Esophagus muscularis mucosa (tissue), 4 donors: ENCODE measurements around the gene SMIM14.
"Not testable (repeated sequence)": the region's sequence is repeated elsewhere in the genome, so short reads cannot be mapped to it uniquely, and the experiment has no call there.

Experiments
- EP300 ChIP-seq: sonication (generic); formaldehyde crosslinking; IDR thresholded peaks from one replicate; pipeline ENCODE4 v1.6.1; 2017; ENCODE audit warnings: antibody characterized with exemption
- POLR2A ChIP-seq: fragments of 450-650 bp; IDR thresholded peaks from one replicate; pipeline ENCODE4 v1.6.1; 2017; ENCODE audit warnings: antibody characterized with exemption, moderate library complexity, mild to moderate bottlenecking, low read depth
- POLR2AphosphoS5 ChIP-seq, 2 donors: sonication (generic); formaldehyde crosslinking; IDR thresholded peaks; one replicate each; pipeline ENCODE4 v1.6.1; 2017; ENCODE audit warnings: antibody characterized with exemption in 2 of 2
- TF ChIP-seq, protein P1 (sequence below), 3 experiments: fragments of 200-600 bp in 2 of 3; fragments of 450-650 bp in 1 of 3; sonication (generic) in 2 of 3; IDR thresholded peaks; one replicate each; pipeline ENCODE4 v1.5.1; 2017 to 2019; ENCODE audit warnings: antibody characterized with exemption in 3 of 3, mild to moderate bottlenecking in 2 of 3, moderate library complexity in 1 of 3

- TF ChIP-seq EP300; POLR2AphosphoS5 (IDR thresholded peaks at IDR 0.05); POLR2A: not testable (repeated sequence)
- TF ChIP-seq, protein P1, sequence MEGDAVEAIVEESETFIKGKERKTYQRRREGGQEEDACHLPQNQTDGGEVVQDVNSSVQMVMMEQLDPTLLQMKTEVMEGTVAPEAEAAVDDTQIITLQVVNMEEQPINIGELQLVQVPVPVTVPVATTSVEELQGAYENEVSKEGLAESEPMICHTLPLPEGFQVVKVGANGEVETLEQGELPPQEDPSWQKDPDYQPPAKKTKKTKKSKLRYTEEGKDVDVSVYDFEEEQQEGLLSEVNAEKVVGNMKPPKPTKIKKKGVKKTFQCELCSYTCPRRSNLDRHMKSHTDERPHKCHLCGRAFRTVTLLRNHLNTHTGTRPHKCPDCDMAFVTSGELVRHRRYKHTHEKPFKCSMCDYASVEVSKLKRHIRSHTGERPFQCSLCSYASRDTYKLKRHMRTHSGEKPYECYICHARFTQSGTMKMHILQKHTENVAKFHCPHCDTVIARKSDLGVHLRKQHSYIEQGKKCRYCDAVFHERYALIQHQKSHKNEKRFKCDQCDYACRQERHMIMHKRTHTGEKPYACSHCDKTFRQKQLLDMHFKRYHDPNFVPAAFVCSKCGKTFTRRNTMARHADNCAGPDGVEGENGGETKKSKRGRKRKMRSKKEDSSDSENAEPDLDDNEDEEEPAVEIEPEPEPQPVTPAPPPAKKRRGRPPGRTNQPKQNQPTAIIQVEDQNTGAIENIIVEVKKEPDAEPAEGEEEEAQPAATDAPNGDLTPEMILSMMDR (IDR thresholded peaks at IDR 0.05): not testable (repeated sequence)
These were observed 94.6 kb downstream of the SMIM14 start for GRCh38 chr4:39544080-39544479.
